Prostate gland (tissue), 2 donors: ENCODE results near the gene DRC7.

Experiments used
- POLR2A ChIP-seq: fragments of 450-650 bp; IDR thresholded peaks from one replicate; pipeline ENCODE4 v1.6.1; 2016; ENCODE audit warnings: antibody characterized with exemption, mild to moderate bottlenecking
- POLR2AphosphoS5 ChIP-seq: sonication (generic); formaldehyde crosslinking; IDR thresholded peaks from one replicate; pipeline ENCODE4 v1.6.1; 2017; ENCODE audit warnings: antibody characterized with exemption
- TF ChIP-seq, protein P1 (sequence below), 4 experiments: fragments of 200-600 bp in 2 of 4; fragments of 450-650 bp in 2 of 4; sonication (generic) in 2 of 4; IDR thresholded peaks; 1 replicate in 3 of 4; 2 replicates in 1 of 4; pipeline ENCODE4 v1.5.1; 2016 to 2019; ENCODE audit warnings: antibody characterized with exemption in 4 of 4, mild to moderate bottlenecking in 2 of 4, moderate library complexity in 2 of 4

DNA sequence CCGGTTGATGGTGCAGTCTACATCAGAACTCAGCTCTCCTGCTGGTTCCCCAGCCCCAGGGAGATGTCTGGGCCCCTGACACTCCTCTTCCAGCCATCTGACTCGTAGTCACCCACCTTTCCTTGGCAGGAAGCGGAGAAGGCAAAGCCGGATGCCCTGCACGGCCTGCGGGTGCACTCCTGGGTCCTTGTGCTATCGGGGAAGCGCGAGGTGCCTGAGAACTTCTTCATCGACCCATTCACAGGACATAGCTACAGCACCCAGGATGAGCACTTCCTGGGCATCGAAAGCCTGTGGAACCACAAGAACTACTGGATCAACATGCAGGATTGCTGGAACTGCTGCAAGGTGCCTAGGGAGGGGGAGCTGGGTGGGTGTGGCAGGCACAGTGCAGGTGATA, 12.7 kb downstream of the DRC7 start:
- TF ChIP-seq, protein P1, sequence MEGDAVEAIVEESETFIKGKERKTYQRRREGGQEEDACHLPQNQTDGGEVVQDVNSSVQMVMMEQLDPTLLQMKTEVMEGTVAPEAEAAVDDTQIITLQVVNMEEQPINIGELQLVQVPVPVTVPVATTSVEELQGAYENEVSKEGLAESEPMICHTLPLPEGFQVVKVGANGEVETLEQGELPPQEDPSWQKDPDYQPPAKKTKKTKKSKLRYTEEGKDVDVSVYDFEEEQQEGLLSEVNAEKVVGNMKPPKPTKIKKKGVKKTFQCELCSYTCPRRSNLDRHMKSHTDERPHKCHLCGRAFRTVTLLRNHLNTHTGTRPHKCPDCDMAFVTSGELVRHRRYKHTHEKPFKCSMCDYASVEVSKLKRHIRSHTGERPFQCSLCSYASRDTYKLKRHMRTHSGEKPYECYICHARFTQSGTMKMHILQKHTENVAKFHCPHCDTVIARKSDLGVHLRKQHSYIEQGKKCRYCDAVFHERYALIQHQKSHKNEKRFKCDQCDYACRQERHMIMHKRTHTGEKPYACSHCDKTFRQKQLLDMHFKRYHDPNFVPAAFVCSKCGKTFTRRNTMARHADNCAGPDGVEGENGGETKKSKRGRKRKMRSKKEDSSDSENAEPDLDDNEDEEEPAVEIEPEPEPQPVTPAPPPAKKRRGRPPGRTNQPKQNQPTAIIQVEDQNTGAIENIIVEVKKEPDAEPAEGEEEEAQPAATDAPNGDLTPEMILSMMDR (IDR thresholded peaks at IDR 0.05), result no peak
- TF ChIP-seq POLR2A, result no peak
- TF ChIP-seq POLR2AphosphoS5, result no peak
